Jurkat, Clone E6-1 (cell line): ENCODE data around the gene TEX29.

Experiments used
- DNase-seq: peaks from one replicate; pipeline ENCODE4 v3.0.0-alpha.2; 2011; ENCODE audit warnings: low read depth, low spot score
- H3K4me3 ChIP-seq: 2 replicates; pipeline ENCODE4 v1.5.1; 2011; ENCODE audit warnings: mild to moderate bottlenecking, low read length, control low read depth, moderate library complexity

Gene TEX29

GRCh38 chr13:111317571-111318345 is 2.7 kb upstream of the TEX29 start:
- DNase-seq = no peak
- H3K4me3 ChIP-seq = no peak overlapping the region

- no peak overlapping the region for H3K4me3 ChIP-seq
- DNase-seq = no peak
Measured at GRCh38 chr13:111318386-111318785, 2.1 kb upstream of the TEX29 start.

GRCh38 chr13:111319521-111319920 is 921 bp upstream of the TEX29 start:
- H3K4me3 ChIP-seq = no peak overlapping the region
- DNase-seq = no peak

DNA sequence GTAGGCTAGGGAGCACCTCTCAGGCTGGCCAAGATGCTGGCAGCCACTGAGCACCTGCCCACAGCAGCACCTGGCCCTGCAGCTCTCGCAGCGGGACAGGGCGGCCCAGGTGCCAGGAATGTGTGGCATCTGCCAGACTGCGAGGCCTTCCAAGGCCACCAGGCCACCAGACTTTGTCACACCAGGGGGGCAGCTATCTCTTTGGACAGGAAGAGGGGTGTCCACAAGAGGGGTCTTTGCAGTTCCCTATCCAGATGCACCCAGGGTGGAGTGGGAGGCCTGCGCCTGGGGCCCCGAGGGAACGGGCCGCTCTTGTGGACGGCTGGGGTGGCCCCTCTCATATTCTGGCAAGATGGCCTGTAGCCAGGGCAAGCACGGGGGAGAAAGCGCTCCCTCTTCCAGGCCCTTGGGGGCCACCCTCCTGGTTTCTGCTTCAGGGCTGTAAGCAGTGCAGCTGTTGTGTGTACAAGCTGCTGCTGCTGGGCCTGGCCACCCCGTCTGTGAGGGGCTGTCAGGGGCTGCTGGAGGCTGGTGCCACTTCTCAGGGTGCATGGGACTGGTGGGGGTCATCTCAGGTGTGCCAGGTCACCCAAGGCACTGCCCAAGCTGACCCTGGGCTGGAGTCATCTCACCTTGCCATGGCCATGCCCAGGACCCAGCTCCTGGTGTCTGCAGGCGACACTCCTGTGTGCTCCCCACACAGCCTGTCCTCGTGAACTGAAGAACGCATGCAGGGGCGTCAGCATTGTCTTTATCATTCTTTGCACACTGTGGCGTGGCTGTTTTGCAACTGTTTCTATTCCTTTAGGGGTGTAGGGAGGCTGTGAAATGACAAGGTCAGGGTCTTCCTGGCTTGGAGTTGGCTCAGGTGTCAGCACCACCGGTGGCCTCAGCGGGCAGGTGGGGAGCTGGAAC is 1.8 kb downstream of the TEX29 start:
- H3K4me3 ChIP-seq = no peak overlapping the region
- no peak for DNase-seq

- H3K4me3 ChIP-seq = no peak overlapping the region
- no peak for DNase-seq
Measured at GRCh38 chr13:111322916-111323331, 2.5 kb downstream of the TEX29 start.

DNA sequence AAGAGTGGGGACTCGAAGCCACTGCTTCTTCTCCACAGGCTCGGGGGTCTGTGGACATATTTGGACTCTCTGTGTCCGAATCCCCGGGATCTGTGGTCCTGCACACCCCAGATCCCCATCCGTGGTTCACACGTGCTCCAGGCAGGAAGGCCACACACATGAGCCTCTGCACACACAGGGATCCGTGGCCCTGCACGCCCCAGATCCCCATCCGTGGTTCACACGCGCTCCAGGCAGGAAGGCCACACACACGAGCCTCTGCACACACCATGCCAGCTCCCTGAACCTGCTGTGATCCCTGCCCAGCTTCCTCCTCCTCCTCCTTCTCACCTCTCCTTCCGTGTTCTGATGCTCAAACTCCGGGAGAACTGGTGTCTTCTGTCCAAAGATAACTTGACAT is 3.1 kb downstream of the TEX29 start:
- no peak for DNase-seq
- peak overlapping the region; percentile 6 for H3K4me3 ChIP-seq

DNA sequence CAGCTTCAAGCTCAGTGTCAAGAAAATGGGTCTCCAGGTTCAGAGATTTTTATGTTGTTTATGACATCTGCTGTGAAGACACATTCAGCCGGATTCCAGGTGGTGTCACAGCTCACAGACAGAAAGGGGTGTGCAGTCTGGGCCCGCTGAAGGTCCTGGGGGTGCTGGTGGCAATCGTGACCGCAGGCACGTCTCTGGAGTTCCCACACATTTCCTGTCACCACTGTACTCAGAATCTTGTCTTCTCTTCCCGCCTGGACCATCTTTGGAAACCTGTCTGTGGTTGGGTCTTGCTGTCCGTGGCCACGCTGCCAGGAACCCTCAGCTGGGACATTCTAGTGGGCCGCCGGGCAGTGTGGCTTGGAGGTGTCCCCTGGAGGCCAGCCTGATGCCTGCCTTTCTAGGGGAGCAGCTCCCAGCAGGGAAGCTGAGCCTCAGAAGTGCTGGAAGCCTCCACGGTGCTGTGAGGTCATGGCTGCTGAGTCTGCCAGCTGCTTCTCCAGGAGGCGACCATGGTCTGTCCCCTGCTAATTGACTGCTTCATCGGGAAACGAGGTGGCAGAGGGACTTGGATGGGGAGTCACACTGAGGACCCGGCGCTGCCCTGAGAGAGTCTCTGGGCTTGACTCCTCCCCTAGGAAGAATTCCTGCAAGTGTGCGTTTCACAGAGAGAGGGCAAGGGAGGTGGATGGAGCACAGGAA is 3.7 kb downstream of the TEX29 start:
- peak overlapping the region; percentile 6 for H3K4me3 ChIP-seq
- peak; percentile 58 for DNase-seq

GRCh38 chr13:111324736-111325135 is 4.3 kb downstream of the TEX29 start:
- no peak for DNase-seq
- no peak overlapping the region for H3K4me3 ChIP-seq

DNA sequence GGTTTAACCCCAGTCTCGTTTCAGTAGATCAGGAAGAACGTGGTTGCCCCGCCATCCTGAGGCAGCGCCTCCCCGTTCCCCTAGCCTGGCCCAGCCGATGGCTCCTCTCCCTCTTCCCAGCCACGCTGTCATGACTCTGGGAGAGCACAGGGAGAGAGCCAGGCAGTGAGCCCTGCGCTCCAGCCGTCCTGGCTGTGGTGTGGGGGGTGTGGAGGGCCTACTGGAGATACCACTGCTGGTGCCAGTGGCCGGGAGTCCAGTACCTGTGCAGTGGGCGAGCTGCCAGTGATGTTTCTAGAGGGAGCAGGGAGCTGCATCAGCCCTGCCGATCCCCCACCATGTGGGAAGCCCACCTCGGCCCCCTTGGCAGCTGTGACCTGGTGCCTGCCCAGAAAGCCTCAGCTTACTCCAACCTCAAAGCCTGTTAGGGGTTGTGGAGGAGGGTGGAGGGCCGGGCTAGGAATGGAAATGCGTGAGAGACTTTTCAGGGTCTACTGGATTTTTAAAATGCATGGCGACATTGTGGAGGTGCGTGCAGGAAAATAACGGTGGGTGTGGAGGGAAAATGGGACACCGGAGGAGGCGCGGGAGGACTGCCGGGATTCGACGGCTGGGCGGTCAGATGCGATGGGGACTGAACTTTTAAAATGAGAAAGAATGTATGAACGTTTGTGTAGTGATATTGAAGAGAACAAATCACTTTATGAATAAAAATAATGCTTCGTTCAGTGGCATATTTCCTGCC is 4.9 kb downstream of the TEX29 start:
- no peak overlapping the region for H3K4me3 ChIP-seq
- DNase-seq = no peak

- no peak overlapping the region for H3K4me3 ChIP-seq
- DNase-seq = no peak
Measured at GRCh38 chr13:111325941-111326620, 5.6 kb downstream of the TEX29 start.

DNA sequence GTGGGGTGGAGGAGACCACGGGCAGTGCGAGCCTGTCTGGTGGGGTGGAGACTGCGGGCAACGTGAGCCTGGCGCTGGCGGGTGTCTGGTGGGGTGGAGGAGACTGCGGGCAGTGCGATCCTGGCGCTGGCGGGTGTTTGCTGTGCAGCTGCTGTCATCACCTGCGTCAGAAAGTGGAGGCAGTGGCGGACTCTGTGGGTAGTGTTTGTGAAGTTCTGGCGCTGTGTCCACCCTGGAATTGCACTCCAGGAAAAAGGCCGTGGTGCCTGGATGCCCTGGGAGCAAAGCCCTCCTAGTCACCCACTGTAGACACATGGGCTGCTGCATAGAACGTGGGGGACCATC is 6.2 kb downstream of the TEX29 start:
- no peak for DNase-seq

DNA sequence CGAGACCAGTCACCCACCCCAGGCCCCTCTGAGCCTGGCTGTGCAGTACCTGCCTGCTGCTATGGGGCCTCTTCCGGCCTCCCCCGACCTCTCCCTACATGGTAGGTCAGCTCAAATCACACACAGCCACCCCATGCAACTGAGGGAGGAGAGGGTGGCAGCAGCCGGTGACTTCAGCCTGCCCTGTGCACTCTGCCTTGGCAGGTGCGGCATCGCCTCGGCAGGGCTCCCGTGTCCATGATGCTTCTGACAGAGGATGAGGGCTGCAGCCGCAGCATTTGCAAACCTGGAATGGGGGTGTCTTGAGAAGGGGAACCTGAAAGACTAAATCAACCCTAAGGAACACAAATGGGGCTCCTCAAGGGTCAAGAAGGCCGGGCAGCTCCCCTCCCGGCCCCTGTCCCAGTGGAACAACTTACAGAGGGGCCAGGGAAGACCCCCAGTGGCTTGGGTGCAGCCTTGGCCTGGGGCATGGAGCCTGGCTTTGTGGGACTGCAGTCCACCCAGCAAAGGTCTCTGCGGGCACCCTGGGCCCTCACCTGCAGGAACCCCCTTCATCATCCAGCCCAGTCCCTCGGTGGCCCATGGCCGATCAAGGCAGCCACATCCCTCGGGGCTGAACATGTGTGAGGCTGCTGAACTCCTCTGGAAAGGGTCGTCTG is 6.7 kb downstream of the TEX29 start:
- no peak for DNase-seq
- H3K4me3 ChIP-seq = no peak overlapping the region

More for the DNA sequence above, 6.2 kb downstream of the TEX29 start:
- no peak overlapping the region for H3K4me3 ChIP-seq

DNA sequence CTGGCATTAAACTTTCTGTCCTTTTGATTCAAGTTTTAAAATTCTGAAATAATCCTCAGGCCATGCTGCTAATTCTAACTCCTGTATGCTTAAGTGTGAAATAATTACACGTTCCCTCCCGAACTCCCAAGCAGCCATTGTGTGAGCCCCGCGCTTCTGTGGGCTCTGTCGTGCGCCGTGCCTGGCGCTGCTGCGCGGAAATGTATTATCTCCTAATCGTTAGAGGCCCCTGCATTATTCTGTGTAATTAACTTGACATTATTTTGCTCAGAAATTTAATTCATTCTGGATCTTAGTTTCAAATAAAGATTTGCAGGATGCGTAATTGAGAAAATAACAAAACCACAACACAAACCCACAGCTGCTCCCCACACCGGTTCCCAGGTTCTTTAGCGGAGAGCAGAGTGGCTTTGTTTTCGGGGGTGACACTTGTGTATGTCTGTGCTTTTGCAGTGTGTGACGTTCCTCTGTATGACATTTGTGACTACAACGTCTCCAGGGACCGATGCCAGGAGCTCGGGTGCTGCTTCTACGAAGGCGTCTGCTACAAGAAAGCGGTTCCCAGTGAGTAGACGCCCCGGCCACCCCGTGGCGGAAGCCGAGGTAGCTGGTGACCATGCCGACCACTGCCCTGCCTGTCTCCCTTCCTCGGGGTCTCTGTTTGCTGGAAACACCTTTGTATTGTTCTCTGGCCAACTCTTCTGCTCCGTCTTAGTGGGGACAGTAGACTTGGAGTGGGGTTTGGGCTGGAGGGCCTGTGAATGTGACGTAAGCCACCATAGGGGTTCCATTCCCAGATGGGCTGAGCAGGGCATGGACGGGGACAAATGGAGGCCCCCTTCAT is 7.5 kb downstream of the TEX29 start:
- H3K4me3 ChIP-seq = no peak overlapping the region
- no peak for DNase-seq

- H3K4me3 ChIP-seq = no peak overlapping the region
- no peak for DNase-seq
Measured at GRCh38 chr13:111328574-111329410, 8.3 kb downstream of the TEX29 start.

GRCh38 chr13:111329641-111330040 is 9.2 kb downstream of the TEX29 start:
- no peak for DNase-seq

GRCh38 chr13:111330066-111330610 is 9.7 kb downstream of the TEX29 start:
- no peak for DNase-seq

More at GRCh38 chr13:111329641-111330040, 9.2 kb downstream of the TEX29 start:
- H3K4me3 ChIP-seq = no peak overlapping the region

More at GRCh38 chr13:111330066-111330610, 9.7 kb downstream of the TEX29 start:
- H3K4me3 ChIP-seq = no peak overlapping the region
